Activated CD8-positive, alpha-beta memory T cell treated with anti-CD3 and anti-CD28 coated beads for 36 hours (primary cell): ENCODE results near the gene CTDSPL. TPM values are rescaled to one million over a fixed set of nuclear protein-coding genes. Genes with fewer than 3 reads are reported as not detected.

Source experiments
- CTCF ChIA-PET: fragments of 350-600 bp; sonication (Branson Sonifier 250); formaldehyde crosslinking; loops from one replicate; lab custom pipeline; 2021; ENCODE audit warnings: antibody characterized with exemption; lab: Charles Lee
- POLR2A ChIA-PET: fragments of 350-600 bp; sonication (Branson Sonifier 250); formaldehyde crosslinking; loops from one replicate; lab custom pipeline; 2021; ENCODE audit warnings: antibody characterized with exemption; lab: Charles Lee
- total RNA-seq, 2 experiments: library from RNA; stranded (reverse); gene quantifications; one replicate each; pipeline ENCODE4 v1.2.3, GENCODE V29; 2021

Gene CTDSPL
- total RNA-seq, 2 experiments from 2014 or later: 1.0 to 1.6 TPM

DNA sequence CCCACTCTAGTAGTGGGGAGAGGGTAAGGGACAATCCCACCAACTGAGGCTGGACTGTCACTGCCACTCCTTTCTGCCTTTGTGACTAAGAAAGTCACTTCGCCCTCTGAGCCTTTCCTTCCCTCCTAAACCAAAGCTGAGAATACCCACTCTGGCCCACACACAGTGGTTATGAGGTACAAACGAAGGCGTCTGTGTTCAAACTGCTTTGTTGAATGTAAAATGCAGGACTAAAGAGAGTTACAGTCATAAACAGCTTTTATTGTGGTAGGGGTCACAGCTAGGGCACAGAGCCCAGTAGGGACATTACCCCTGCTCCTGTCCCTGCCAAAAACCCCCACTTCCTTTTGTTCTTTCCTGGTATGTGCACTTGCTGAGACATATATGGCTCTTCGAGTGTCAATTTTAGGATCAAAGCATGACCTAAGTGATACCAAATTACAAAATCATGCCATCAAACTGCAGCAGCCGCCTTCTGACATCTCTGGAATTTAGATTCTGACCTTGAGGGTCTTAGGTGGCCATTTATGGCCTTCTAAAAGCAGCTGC, 45.1 kb downstream of the CTDSPL start:
- CTCF ChIA-PET: no interaction called here

DNA sequence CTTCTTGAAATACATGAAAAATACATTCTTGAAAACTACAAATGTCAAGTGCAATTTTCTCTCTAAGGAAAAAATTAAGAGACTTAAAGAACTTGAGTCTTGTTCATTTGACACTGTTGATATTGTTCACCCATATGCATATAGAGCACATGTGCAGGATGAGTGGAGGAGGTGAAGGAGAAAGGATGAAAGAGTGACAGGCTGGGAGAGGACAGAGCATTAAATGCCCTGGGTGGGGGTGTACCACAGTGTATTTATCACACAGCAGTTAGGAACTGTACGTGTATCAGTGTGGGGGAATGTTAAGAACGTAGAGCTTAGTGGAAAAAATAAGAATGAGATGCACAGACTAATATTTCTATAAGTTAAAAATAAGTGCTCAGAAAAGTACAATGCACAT, 45.7 kb downstream of the CTDSPL start:
- CTCF ChIA-PET: no interaction called here

More for the DNA sequence above, 45.1 kb downstream of the CTDSPL start:
- POLR2A ChIA-PET: no interaction called here

GRCh38 chr3:37907906-37908305, 46.2 kb downstream of the CTDSPL start:
- CTCF ChIA-PET: no interaction called here
- POLR2A ChIA-PET: no interaction called here

More for the DNA sequence above, 45.7 kb downstream of the CTDSPL start:
- POLR2A ChIA-PET: no interaction called here

GRCh38 chr3:37909067-37909911, 47.6 kb downstream of the CTDSPL start:
- ChIA-PET POLR2A (no interaction called here), CTCF (no interaction called here)

DNA sequence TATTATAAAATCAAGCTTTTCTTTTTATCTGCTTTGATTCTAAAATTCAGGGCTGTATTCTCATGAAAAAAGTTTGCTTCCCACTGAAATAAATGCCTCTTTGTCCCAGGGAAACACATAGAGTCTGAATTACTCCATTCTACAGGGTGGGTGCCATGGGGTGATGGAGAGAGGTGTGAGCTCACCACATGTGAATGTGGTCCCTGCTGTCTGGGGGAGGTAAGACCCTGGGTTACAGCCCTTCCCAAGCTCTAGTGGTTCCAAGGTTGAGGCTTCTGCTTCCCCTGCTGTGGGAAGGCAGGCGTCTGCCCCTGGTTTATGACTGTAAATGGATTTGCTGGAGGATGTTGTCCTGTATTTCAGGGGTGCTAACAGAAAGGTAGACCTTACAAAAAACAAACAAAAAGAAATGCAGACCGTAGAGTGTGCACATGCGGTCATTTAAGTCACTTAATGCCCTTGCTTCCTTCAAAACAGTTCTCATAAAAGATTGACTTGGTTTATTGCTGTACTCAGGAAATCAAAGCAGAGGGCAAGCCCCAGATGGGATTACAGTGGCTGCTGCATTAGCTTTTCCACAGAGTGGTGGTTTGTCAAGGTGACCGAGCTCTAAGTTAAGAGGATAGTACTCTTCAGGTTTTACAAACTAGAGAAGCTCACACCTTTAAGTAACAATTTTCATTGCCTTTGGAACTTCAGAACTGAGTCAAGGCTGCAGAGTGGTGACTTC, 49.2 kb downstream of the CTDSPL start:
- CTCF ChIA-PET: no interaction called here

DNA sequence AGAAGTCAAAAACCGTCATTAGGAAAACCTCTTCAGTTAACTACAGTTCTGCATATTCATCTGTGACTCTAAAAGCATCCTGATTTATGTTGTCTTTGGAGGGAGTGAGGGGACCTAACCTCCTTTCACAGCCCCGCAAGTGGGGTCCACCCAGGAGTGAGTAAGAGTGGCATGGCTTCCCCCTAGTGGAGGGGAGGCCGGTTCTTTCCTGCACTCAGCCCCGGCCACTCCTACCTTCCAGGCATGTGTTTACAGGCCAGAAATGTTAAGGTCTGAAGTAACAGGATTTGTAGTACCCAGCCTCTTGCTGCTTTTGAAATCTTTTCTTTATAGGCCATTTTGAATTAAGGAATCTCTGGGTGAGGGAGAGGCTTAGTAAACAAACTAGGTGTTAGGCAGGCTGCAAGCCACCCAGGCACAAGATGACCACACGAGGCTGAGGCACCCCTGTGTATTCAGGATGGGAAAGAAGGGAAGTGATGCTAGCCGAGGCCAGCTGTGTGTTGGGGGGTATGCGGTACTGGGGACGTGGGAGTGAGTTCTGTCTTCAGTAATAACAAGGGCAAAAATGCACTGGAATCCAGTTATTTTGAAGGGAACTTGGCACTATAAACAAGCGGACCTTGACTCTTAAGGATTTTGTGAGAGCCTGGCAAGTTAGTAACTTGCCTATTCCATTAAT, 50.5 kb downstream of the CTDSPL start:
- ChIA-PET CTCF (no interaction called here), POLR2A (no interaction called here)

More for the DNA sequence above, 49.2 kb downstream of the CTDSPL start:
- POLR2A ChIA-PET: no interaction called here

DNA sequence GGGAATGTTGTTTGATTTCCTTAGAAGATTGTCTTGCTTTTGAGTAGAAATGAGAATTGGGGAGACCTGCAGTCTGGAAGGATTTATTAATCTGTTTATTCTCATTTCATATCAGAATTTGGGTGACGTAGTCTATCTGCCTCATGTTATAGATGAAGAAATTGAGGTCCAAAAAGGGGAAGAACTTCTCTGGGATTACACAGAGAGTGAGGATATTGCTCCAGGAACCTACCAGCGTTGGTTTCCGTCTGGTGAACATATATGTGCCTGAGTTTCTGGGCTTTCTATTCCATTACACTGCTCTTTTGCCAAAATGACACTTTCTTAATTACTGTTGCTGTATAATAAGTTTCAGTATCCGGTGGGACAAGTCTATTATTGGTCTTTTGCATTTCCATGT, 51.8 kb downstream of the CTDSPL start:
- CTCF ChIA-PET: no interaction called here
- POLR2A ChIA-PET: no interaction called here

- ChIA-PET POLR2A (no interaction called here), CTCF (no interaction called here)
Measured at GRCh38 chr3:37916685-37917084, 55.0 kb downstream of the CTDSPL start.

- POLR2A ChIA-PET: no interaction called here
- CTCF ChIA-PET: no interaction called here
Measured at GRCh38 chr3:37918627-37919026, 56.9 kb downstream of the CTDSPL start.

- ChIA-PET CTCF (no interaction called here), POLR2A (no interaction called here)
Measured at GRCh38 chr3:37920156-37920699, 58.5 kb downstream of the CTDSPL start.

GRCh38 chr3:37921025-37921424, 59.3 kb downstream of the CTDSPL start:
- ChIA-PET POLR2A (no interaction called here), CTCF (no interaction called here)

GRCh38 chr3:37922721-37923568, 61.3 kb downstream of the CTDSPL start:
- CTCF ChIA-PET: interaction anchor here (1.2 kb wide), 1 partner anchor 20 kb away, joined by 3 read pairs; no protein-coding TSS in a partner anchor
- POLR2A ChIA-PET: no interaction called here

- CTCF ChIA-PET: interaction anchor here (0.7 to 1.2 kb wide), 2 partner anchors 21 to 91 kb away, joined by 3 read pairs; no protein-coding TSS in a partner anchor
- POLR2A ChIA-PET: no interaction called here
Measured at GRCh38 chr3:37923569-37924040, 61.9 kb downstream of the CTDSPL start.

DNA sequence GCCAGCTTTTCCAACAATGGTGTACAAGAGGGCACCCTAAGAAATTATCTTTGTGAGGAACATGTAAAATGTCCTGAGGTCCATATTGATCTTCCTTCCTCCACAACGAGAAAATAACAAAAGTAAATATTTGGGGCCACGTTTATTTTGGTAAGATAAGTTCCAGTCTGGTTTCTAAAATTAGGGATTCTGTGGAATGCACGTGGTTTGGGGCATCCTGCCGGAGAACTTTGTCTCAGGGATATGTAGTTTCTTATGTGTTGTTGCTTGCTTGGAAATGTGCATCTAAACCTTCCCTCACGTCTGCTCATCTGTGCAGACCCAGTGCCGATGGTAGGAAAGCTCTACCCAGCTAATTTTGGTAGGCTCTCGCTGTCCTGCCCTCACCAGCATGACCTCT, 62.8 kb downstream of the CTDSPL start:
- ChIA-PET POLR2A (no interaction called here), CTCF (no interaction called here)

DNA sequence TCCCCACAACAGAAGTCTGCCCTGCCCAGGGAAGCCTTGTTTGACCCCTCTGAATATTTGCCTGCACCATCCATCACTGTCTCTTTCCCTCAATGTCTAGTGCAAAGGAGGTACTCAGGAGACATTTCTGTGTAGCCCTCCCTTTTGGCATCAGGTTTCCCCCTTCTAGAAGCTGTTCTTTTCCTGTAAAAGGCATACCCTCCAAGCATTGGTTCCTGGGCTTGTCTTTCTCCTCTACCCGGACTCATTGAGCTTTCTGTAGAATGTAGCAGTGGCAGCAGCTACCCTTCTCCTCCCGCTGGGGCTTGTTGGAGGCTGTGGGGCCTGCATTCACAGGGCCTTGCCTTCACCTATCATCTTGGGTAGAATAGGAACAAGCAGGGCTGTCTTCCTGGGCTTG, 63.5 kb downstream of the CTDSPL start:
- ChIA-PET CTCF (no interaction called here), POLR2A (no interaction called here)

- ChIA-PET CTCF (no interaction called here), POLR2A (no interaction called here)
Measured at GRCh38 chr3:37926611-37927010, 64.9 kb downstream of the CTDSPL start.

DNA sequence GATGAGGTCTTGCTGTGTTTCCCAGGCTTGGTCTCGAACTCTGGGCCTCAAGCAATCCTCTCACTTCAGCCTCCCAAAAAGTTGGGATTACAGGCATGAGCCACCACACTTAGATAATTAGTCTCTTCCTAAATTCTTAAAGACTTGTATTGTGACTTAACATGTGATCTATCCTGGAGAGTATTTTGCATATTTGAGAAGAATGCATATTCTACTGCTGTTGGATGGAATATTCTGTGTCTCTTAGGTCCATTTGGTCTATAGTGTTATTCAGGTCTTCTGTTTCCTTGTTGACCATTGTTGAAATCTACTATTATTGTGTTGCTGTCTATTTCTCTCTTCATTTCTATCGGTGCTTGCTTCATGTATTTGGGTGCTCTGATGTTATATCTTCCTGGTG, 68.8 kb downstream of the CTDSPL start:
- CTCF ChIA-PET: no interaction called here
- POLR2A ChIA-PET: interaction anchor here (0.7 kb wide), 1 partner anchor 487 kb away, joined by 4 read pairs; no protein-coding TSS in a partner anchor

DNA sequence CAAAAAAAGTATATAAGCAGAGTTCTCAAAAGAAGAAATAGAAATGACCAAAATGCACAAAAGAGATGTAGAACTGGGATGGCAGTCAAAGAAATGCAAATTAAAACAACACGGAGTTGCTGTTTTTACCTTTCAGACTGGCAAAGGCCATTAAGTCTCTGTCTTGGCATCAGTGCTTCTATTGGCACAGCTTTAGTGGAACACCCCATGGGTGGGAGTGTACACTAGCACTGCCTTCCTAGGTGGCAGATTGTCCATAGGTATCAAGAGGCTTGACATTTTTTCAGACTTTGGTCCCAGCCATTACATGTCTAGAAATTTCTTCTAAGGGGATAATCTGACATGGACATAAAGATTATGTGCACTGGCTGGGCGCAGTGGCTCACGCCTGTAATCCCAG, 70.8 kb downstream of the CTDSPL start:
- POLR2A ChIA-PET: no interaction called here

More for the DNA sequence above, 70.8 kb downstream of the CTDSPL start:
- CTCF ChIA-PET: interaction anchor here (0.8 kb wide), 1 partner anchor 364 kb away, joined by 3 read pairs; no protein-coding TSS in a partner anchor
